HG03432 (cell line): ENCODE data around the gene FLRT2.

Experiments
- ATAC-seq: cut with Tn5 transposase; IDR thresholded peaks from one replicate; pipeline ENCODE4 v1.9.1; 2021; ENCODE audit warnings: mild to moderate bottlenecking, moderate library complexity; ENCODE audit not compliant: unreplicated experiment

The FLRT2 gene

GRCh38 chr14:85530626-85531025 is 682 bp downstream of the FLRT2 start:
- ATAC-seq: no peak

- ATAC-seq: no peak
Measured at GRCh38 chr14:85531141-85531586, 1.2 kb downstream of the FLRT2 start.

GRCh38 chr14:85531587-85532373 is 1.8 kb downstream of the FLRT2 start:
- ATAC-seq: no peak

GRCh38 chr14:85532374-85533022 is 2.6 kb downstream of the FLRT2 start:
- no peak for ATAC-seq

GRCh38 chr14:85533023-85533860 is 3.3 kb downstream of the FLRT2 start:
- no peak for ATAC-seq

- ATAC-seq: no peak
Measured at GRCh38 chr14:85533861-85534291, 3.9 kb downstream of the FLRT2 start.

- ATAC-seq: no peak
Measured at GRCh38 chr14:85534458-85535293, 4.7 kb downstream of the FLRT2 start.

- ATAC-seq: no peak
Measured at GRCh38 chr14:85535321-85535720, 5.4 kb downstream of the FLRT2 start.

GRCh38 chr14:85535991-85536832 is 6.3 kb downstream of the FLRT2 start:
- ATAC-seq: no peak

- no peak for ATAC-seq
Measured at GRCh38 chr14:85536833-85537190, 6.9 kb downstream of the FLRT2 start.

GRCh38 chr14:85537526-85537925 is 7.6 kb downstream of the FLRT2 start:
- ATAC-seq: no peak

GRCh38 chr14:85538636-85539035 is 8.7 kb downstream of the FLRT2 start:
- ATAC-seq: no peak

GRCh38 chr14:85539510-85539909 is 9.6 kb downstream of the FLRT2 start:
- ATAC-seq: no peak

GRCh38 chr14:85542623-85543022 is 12.7 kb downstream of the FLRT2 start:
- no peak for ATAC-seq

GRCh38 chr14:85545738-85546137 is 15.8 kb downstream of the FLRT2 start:
- ATAC-seq: no peak

- ATAC-seq: no peak
Measured at GRCh38 chr14:85546390-85546789, 16.4 kb downstream of the FLRT2 start.

GRCh38 chr14:85549697-85550096 is 19.8 kb downstream of the FLRT2 start:
- ATAC-seq: no peak

- ATAC-seq: no peak
Measured at GRCh38 chr14:85554106-85554505, 24.2 kb downstream of the FLRT2 start.

- ATAC-seq: no peak
Measured at GRCh38 chr14:85556267-85556666, 26.3 kb downstream of the FLRT2 start.

GRCh38 chr14:85558505-85558904 is 28.6 kb downstream of the FLRT2 start:
- no peak for ATAC-seq
